GM12892 (cell line): ENCODE results near the gene MAP1B.

Experiments
- POLR2A ChIP-seq: IDR thresholded peaks from 2 replicates; pipeline ENCODE4 v1.6.1; 2011; ENCODE audit warnings: low read depth, low read length, control low read depth
- POLR2AphosphoS5 ChIP-seq: IDR thresholded peaks from 2 replicates; pipeline ENCODE4 v1.6.1; 2011; ENCODE audit warnings: low read depth, low read length, control low read depth
- TAF1 ChIP-seq: IDR thresholded peaks from 2 replicates; pipeline ENCODE4 v1.6.1; 2011; ENCODE audit warnings: low read depth, mild to moderate bottlenecking, control low read depth, low read length, borderline replicate concordance

- TF ChIP-seq TAF1 (no peak), POLR2A (no peak), POLR2AphosphoS5 (no peak)
These were observed 19.5 kb downstream of the MAP1B start for GRCh38 chr5:72126796-72127195.
